ENCODE measurements around the gene ZNF579.

- TF ChIP-seq CTCF (IDR thresholded peaks at IDR 0.05 in 8 of 11, conservative IDR thresholded peaks at IDR 0.05 in 3 of 11) (no peak), POLR2A (IDR thresholded peaks at IDR 0.05) (no peak), POLR2AphosphoS5 (IDR thresholded peaks at IDR 0.05) (no peak)
Measured at GRCh38 chr19:55625004-55625326, 44.3 kb upstream of the ZNF579 start.
